ENCODE data around the gene INHBE. TPM values are rescaled to one million over a fixed set of nuclear protein-coding genes. Genes with fewer than 3 reads are reported as not detected.
"Not testable (repeated sequence)": the region's sequence is repeated elsewhere in the genome, so short reads cannot be mapped to it uniquely, and the experiment has no call there.

The INHBE gene
- polyA plus RNA-seq, 1 experiment, result 10.8 TPM

- Histone ChIP-seq H3K27me3 (ENCODE audit: control insufficient read depth, insufficient read depth, low read length) (no peaks in the 10 kb centered on the region), H3K9me3 (ENCODE audit: control insufficient read depth, insufficient read depth, low read length) (no peaks in the 10 kb centered on the region; the same call in 1 of the 2 replicates), H3K4me3 (ENCODE audit: low read depth, low read length) (no peak overlapping the region), H3K27ac (ENCODE audit: low read depth, low read length) (no peak overlapping the region)
- POLR2A ChIA-PET, result no interaction called here
- no peak for DNase-seq (ENCODE audit: low read depth, low spot score)
- CTCF ChIA-PET, result no interaction called here
- TF ChIP-seq CTCF (IDR thresholded peaks at IDR 0.05; ENCODE audit: low read depth, low read length), result 0 out of 2 replicates have a peak, but pooled peaks have one; percentile 8
Observed at GRCh38 chr12:57498132-57498502, 43.0 kb downstream of the INHBE start.

GRCh38 chr12:57498571-57498970 lies 43.5 kb downstream of the INHBE start:
- Histone ChIP-seq H3K9me3 (ENCODE audit: control insufficient read depth, insufficient read depth, low read length) (no peaks in the 10 kb centered on the region; the same call in 1 of the 2 replicates), H3K27ac (ENCODE audit: low read depth, low read length) (no peak overlapping the region), H3K4me3 (ENCODE audit: low read depth, low read length) (no peak overlapping the region), H3K27me3 (ENCODE audit: control insufficient read depth, insufficient read depth, low read length) (no peaks in the 10 kb centered on the region)
- no peak for TF ChIP-seq CTCF (IDR thresholded peaks at IDR 0.05; ENCODE audit: low read depth, low read length)
- ChIA-PET POLR2A (no interaction called here), CTCF (no interaction called here)
- no peak for DNase-seq (ENCODE audit: low read depth, low spot score)

- H3K27me3 ChIP-seq (ENCODE audit: control insufficient read depth, insufficient read depth, low read length), result no peaks in the 10 kb centered on the region
- no peak overlapping the region for H3K4me3 ChIP-seq (ENCODE audit: low read depth, low read length)
- ChIA-PET CTCF (no interaction called here), POLR2A (no interaction called here)
- DNase-seq (ENCODE audit: low read depth, low spot score), result no peak
- TF ChIP-seq CTCF (IDR thresholded peaks at IDR 0.05; ENCODE audit: low read depth, low read length), result no peak
- H3K27ac ChIP-seq (ENCODE audit: low read depth, low read length), result no peak overlapping the region
- H3K9me3 ChIP-seq (ENCODE audit: control insufficient read depth, insufficient read depth, low read length), result no peaks in the 10 kb centered on the region; the same call in 1 of the 2 replicates
Observed at GRCh38 chr12:57500213-57500612, 45.1 kb downstream of the INHBE start.

GRCh38 chr12:57502311-57502969 lies 47.3 kb downstream of the INHBE start:
- H3K4me3 ChIP-seq (ENCODE audit: low read depth, low read length); H3K27me3 ChIP-seq (ENCODE audit: control insufficient read depth, insufficient read depth, low read length); H3K27ac ChIP-seq (ENCODE audit: low read depth, low read length); H3K9me3 ChIP-seq (ENCODE audit: control insufficient read depth, insufficient read depth, low read length); DNase-seq (ENCODE audit: low read depth, low spot score); CTCF ChIA-PET: not testable (repeated sequence)
- POLR2A ChIA-PET, result interaction anchor here (0.7 kb wide), 1 partner anchor 44 kb away, joined by 6 read pairs; no protein-coding TSS in a partner anchor

GRCh38 chr12:57506541-57506940 lies 51.4 kb downstream of the INHBE start:
- H3K27ac ChIP-seq (ENCODE audit: low read depth, low read length); H3K9me3 ChIP-seq (ENCODE audit: control insufficient read depth, insufficient read depth, low read length); H3K4me3 ChIP-seq (ENCODE audit: low read depth, low read length); H3K27me3 ChIP-seq (ENCODE audit: control insufficient read depth, insufficient read depth, low read length); DNase-seq (ENCODE audit: low read depth, low spot score): not testable (repeated sequence)
- CTCF ChIA-PET, result interaction anchor here (0.5 kb wide), 1 partner anchor 263 kb away, joined by 8 read pairs; no protein-coding TSS in a partner anchor
- POLR2A ChIA-PET, result interaction anchor here (0.7 kb wide), 1 partner anchor 10 kb away, joined by 4 read pairs; no protein-coding TSS in a partner anchor

Small RNA genes within 50 kb of the gene (small RNA-seq; reads per million reads assigned to genes)
- gene RNU6-879P (ENCODE audit: insufficient read length, low read depth), result not detected

Other genes with a start within 250 kb of the INHBE start
- 0.79 and 1.0 TPM in 2 replicates for gene NXPH4, start 238.5 kb upstream of the INHBE start, polyA plus RNA-seq (2011; rRNA removed)
- 266 and 314 TPM in 2 replicates for gene SHMT2, start 225.6 kb upstream of the INHBE start, polyA plus RNA-seq (2011; rRNA removed)
- 0.25 and 0.65 TPM in 2 replicates for gene STAC3, start 204.1 kb upstream of the INHBE start, polyA plus RNA-seq (2011; rRNA removed)
- 19.3 and 20.0 TPM in 2 replicates for gene R3HDM2, start 24.3 kb upstream of the INHBE start, polyA plus RNA-seq (2011; rRNA removed)
- gene INHBC, start 20.5 kb upstream of the INHBE start, polyA plus RNA-seq (2011; rRNA removed), result not detected in 2 replicates
- gene GLI1, start 4.5 kb downstream of the INHBE start, polyA plus RNA-seq (2011; rRNA removed), result 8.3 and 9.7 TPM in 2 replicates
- 1.2 TPM in 2 replicates for gene ARHGAP9, start 24.6 kb downstream of the INHBE start, polyA plus RNA-seq (2011; rRNA removed)
- gene MARS1, start 32.8 kb downstream of the INHBE start, polyA plus RNA-seq (2011; rRNA removed), result 236 and 252 TPM in 2 replicates
- 64.9 and 69.0 TPM in 2 replicates for gene DDIT3, start 65.2 kb downstream of the INHBE start, polyA plus RNA-seq (2011; rRNA removed)
- 3.3 and 4.9 TPM in 2 replicates for gene MBD6, start 67.5 kb downstream of the INHBE start, polyA plus RNA-seq (2011; rRNA removed)
- gene DCTN2, start 91.9 kb downstream of the INHBE start, polyA plus RNA-seq (2011; rRNA removed), result 146 and 160 TPM in 2 replicates
- gene KIF5A, start 94.7 kb downstream of the INHBE start, polyA plus RNA-seq (2011; rRNA removed), result 0.38 and 0.45 TPM in 2 replicates
- 29.7 and 33.1 TPM in 2 replicates for gene PIP4K2C, start 135.9 kb downstream of the INHBE start, polyA plus RNA-seq (2011; rRNA removed)
- 24.8 and 32.0 TPM in 2 replicates for gene DTX3, start 149.5 kb downstream of the INHBE start, polyA plus RNA-seq (2011; rRNA removed)
- gene ARHGEF25, start 156.1 kb downstream of the INHBE start, polyA plus RNA-seq (2011; rRNA removed), result 23.4 and 26.0 TPM in 2 replicates
- gene B4GALNT1, start 177.9 kb downstream of the INHBE start, polyA plus RNA-seq (2011; rRNA removed), result 1.8 and 2.5 TPM in 2 replicates
- 309 and 310 TPM in 2 replicates for gene OS9, start 238.8 kb downstream of the INHBE start, polyA plus RNA-seq (2011; rRNA removed)

All from AG04450 (cell line).